GM18507 (cell line): ENCODE results near the gene ZDHHC9.
"Not testable (repeated sequence)": the region's sequence is repeated elsewhere in the genome, so short reads cannot be mapped to it uniquely, and the experiment has no call there.

ENCODE experiments used
- DNase-seq: peaks from one replicate; pipeline ENCODE4 v3.0.0; 2011; ENCODE audit warnings: low read depth; ENCODE audit not compliant: insufficient read length; ENCODE audit errors: extremely low spot score
- FAIRE-seq: peaks from 2 replicates; lab custom pipeline; 2011; peaks lifted over from hg19 to GRCh38; lab: Jason Lieb, UNC

Gene ZDHHC9

DNA sequence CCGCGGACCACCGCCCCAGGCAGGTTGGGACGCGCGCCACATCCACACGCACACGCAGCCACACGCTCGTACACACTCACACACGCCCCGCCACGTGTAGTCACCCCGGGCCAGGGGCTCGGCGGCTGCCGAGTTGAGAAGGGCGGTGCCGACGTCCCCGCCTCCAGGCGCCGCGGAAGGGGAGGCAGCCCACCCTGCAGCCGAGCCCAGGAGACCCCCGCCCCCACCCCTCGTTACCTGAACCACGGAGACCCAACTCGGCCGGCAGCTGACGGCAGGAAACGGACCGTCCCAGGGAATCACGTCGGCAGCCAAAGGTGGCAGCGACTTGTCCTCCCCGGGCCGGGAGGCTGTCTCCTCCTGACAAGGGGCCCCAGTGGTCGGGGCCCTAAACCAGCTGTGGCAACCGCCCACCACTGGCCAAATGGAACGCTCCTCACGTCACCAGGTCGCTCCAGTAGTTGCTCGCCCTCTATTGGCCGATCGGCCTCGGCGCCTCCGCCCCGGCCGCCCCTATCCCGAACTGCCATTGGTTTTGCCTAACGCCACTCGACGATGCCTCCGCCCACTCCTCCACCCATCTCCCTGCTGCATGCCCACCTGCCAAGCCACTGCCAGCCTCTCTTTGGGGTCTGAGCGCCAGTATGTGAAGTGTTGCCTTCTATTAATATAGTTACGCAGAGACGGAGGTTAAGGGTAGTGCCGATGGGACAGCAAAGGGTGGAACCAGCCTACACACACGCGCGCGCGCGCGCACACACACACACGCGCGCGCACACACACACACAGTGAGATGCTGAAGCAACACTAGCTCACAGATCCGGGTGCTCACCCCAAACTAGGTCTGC is at the start of gene ZDHHC9:
ZDHHC9 (minus strand) TSS at position 428 of the 848 bp plus-strand sequence. CDS start 1,941 bp downstream, outside the sequence.
- peak; percentile 61 for DNase-seq
- FAIRE-seq, result peak; percentile 97

DNA sequence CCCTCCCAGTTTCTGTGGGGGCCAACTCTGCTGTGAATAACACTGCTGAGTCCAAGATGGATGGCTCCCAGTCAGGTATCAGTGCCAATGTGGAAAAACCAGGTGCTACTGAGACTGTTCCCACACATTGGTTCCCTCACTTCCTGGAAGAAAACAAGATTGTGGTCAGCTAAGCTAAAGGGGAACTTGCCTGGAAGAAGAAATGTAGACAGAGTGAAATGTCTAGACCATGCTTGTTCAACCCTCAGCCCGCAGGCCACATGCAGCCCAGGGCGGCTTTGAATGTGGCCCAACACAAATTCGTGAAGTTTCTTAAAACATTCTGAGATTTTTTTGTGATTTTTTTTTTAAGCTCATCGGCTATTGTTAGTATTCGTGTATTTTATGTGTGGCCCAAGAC is 33.7 kb upstream of the ZDHHC9 start:
- FAIRE-seq (no peak), DNase-seq (no peak)

DNA sequence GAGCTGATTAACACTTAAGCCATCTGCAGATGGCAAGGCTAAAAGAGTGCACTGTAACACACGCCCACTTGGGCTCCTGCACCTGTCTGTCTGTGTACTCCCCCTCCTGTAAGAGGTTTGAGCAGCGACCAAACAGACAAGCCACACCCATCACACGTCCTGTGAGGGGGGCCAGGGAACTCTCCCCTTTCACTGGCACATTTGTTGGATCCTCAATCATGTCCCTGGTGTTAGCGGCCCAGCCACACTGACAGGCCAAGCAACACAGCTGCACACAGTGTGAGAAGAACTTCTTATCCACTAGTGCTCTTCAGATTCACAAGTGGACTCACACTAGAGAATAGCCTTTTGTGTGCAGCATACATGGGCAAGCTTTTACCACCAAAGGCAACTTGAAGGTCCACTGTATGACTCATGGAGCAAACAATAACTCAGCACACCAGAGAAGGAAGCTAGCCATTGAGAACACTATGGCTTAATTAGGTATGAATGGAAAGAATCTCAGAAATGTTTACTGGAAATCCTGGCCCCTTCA is 33.2 kb upstream of the ZDHHC9 start:
- no peak for FAIRE-seq
- no peak for DNase-seq

DNA sequence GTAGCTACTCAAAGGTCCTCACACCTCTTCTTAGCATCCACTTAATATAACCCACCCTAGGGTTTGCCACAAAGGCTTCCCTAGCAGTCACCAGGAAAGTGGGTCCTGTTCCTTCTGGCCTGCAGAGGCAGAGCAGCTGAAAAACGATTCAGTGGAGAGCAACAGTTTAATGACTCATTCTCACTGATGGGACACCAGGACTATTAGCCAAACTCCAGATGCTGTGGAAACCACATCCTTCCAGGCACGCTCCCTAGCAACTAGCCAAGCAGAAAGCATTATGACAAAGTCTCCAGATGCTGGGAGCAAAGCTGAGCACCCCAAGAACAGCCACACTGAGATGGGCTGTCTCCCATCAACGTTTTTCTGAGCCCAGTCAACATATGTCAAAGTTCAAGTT is 32.0 kb upstream of the ZDHHC9 start:
- DNase-seq, result no peak
- FAIRE-seq, result no peak

DNA sequence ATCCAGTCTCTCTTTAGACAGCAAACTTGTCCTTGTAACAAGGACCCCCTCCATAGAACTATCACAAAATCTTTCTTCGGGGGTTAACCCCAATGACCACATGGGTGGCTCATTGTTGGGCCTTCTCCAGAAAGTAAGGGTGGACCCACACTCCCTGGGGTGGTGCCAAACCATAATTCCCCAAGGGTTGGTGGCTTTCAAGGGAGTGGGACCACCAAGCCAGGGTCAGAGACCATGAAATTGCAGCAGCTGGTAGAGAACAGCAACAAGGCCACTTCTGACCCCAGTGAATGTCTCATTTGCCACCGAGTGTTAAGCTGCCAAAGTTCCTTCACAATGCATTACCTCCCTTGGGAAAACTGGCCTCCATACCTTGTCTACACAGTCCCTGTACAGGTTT is 28.8 kb upstream of the ZDHHC9 start:
- FAIRE-seq (no peak), DNase-seq (no peak)

DNA sequence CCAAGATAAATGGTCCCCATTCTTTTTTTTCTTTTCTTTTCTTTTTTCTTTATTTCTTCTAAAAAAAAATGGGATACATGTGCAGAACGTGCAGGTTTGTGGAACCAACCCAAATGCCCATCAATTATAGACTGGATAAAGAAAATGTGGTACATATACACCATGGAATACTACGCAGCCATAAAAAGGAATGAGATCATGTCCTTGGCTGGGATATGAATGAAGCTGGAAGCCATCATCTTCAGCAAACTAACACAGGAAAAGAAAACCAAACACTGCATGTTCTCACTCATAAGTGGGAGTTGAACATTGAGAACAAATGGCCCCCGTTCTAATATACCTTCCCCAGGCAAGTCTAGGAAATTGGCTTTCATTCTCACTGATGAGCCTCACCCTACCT is 22.6 kb upstream of the ZDHHC9 start:
- DNase-seq, FAIRE-seq: not testable (repeated sequence)

DNA sequence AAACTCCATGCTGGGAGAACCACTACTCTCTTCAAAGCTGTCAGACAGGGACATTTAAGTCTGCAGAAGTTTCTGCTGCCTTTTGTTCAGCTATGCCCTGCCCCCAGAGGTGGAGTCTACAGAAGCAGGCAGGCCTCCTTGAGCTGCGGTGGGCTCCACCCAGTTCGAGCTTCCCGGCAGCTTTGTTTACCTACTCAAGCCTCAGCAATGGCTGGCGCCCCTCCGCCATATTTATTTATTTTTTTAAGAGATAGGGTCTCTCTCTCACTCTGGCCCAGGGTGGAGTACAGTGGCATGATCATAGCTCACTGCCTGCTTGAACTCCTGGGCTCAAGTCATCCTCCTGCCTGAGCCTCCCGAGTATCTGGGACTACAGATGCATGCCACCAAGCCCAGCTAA is 15.4 kb upstream of the ZDHHC9 start:
- not testable (repeated sequence) for FAIRE-seq, DNase-seq

DNA sequence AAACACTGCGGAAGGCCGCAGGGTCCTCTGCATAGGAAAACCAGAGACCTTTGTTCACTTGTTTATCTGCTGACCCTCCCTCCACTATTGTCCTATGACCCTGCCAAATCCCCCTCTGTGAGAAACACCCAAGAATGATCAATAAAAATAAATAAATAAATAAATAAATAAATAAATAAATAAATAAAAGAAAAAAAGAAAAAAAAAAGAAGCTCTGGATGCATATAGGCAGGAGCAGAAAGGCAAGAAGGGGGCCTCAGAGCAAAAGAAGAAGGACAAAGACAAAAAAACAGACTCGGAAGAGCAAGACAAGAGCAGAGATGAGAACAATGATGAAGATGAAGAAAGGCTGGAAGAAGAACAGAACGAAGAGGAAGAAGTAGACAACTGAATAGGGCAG is 8.1 kb upstream of the ZDHHC9 start:
- DNase-seq, FAIRE-seq: not testable (repeated sequence)

DNA sequence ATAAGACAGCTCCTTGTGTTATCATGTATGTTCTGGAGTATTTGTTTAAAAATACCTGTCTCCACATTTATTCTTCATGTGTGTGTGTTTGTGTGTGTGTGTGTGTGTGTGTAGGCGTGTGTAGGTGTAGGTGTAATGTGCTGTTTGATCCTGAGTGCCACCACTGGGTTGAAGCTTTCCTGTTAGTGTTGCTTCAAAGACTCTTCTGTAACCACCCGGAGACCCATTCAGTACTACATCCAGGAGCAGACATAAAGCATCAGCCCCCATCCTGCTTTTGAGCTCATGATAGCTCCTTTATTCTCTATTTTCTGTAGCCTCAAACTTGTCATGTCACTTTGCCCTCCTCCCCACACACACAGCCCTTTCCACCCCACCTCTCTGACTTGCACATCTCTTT is 3.0 kb upstream of the ZDHHC9 start:
- no peak for DNase-seq
- no peak for FAIRE-seq

DNA sequence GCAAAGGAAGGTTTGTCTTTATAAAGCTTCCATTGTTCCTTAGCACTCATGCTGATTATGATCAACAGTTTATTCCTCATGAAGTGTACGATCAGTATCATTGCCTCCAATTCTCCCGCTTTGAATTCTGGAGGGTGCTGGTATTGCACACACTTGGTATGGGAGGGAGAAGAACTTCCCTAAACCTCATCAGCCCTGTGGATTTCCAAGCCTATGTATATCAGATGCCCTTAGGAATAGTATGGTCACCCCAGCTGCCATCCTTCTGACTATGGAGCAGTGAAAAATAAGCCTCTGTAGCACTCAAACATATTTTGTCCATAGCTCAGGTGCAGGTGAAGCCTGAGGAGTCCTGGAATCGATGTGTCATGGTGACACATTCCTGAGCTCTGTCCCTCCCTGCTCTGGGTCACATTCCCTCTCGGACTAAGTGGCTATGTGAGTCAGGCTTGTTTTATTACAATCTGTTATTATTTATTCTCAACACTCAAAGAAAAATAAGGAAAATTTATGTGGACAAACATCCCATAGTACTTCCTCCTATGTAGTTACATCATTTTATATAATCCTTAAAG is 2.0 kb upstream of the ZDHHC9 start:
- no peak for DNase-seq
- FAIRE-seq, result no peak

DNA sequence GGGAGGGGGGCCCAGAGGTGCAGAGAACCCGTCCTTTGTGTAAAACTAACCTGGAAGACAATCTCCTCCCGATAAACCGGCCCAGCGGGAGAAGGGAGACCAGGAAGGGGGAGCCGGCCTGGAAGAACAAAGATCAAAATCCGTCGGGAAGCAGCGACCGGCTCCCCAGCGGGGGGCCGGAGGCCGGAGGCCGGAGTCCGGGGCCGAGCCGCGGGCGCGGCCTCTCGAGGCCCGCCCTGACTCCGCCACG is 552 bp downstream of the ZDHHC9 start:
- FAIRE-seq (no peak), DNase-seq (no peak)

DNA sequence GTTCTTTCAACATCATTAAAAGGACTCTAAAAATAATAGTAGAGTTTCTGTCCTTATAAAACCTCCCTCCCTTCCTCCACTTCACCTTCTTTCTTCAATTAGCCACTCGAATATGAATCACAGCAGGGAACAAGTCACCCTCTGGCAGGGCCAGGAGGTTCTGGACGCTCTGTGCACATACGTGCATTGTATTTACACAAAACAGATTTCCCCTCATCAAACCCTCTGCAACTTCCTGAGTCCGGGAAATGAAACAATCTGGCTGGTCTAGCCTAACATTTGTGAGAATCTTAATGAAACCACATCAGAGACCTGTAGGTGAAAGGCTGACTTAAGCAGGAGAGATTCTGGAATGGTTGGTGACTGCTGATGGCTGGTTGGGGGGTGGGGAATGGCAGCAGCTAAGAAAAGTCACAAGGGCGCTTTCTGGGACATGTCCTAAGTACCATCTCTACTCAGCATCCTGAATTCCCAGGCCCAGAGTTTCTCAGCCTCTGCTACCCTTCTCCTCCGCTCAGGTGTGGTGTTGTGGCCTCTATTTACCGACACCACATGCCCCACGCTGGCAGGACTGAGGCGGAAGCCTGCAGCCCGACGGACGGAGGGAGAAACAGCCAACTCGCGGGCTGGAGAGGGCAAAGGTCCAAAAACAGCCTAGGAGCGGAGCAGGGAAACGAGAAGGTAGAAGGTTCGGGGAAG is 1.0 kb downstream of the ZDHHC9 start:
- DNase-seq, result no peak
- FAIRE-seq, result no peak

DNA sequence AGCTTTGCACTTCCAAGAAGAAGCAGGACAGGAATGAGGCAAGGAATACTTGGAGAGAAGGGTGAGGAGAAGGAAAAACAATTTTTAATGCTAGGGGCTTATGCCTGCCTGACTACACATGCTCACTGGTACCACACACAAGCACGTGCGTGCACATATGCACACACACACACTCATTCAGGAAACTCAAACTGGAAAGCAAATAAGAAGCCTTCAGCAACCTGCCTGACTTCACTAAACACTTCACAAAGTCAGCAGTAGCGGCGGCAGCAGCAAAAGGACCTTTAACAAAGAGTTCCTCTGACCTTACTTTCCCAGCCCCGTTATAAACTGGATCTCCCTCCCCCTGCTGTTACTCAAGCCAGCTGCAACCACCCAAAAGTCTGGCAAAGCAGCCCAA is 3.3 kb downstream of the ZDHHC9 start:
- no peak for FAIRE-seq

DNA sequence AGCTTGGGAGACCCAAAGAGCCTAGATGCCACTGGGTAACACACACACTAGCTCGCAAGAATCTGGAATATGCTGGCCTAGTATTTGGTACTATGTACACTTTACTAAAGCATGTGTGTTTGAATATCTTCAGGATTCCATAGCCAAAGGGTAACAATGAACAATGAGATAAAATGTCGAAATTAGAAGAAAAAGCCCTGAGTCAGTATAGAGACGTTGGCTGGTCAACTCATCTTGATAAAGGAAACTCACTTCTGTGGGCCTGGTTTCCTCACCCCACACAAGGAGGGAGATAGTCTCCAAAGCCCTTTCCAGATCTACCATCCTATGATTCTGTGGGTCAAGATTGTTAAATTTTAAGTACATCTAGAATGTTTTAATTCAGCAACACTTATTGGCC is 6.9 kb downstream of the ZDHHC9 start:
- FAIRE-seq (no peak), DNase-seq (no peak)

More for the DNA sequence above, 3.3 kb downstream of the ZDHHC9 start:
- no peak for DNase-seq

DNA sequence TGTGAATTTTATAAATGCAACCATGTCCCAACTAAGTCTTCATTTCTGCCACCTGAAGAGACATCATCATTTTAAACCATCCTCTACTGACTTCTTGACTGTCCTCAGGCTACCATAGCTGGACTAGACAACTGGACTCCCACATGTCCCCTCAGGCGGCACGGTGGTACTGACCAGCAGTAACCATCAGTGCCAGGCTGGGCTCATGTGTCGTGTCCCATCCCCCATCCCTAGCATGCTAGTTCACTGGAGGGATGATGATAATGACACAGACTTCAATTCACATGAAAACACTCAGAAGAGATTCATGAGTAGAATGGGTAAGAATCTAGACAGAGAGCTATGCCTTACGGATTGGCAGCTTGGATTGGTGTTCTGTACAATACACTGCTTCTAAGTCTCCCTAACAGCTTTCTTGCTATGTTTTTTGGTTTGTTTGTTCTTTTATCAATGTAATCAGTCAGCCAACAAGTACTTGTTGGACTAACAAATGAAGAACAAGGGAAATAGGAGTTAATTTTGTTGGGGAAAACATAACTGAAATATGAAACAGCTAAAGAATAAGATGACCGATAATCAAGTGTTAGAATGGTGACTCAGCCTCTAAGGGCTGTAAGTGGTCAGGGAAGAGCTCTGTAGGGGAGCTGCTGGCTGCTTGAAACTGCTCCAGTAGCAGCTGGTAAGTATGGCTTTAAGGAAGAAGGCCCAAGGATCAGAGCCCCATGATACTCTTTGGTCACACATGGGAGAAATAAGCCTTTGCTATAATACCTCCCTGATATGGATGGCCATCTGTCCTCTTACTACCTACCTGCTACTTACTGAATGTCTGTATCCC is 10.3 kb downstream of the ZDHHC9 start:
- DNase-seq (no peak), FAIRE-seq (no peak)

DNA sequence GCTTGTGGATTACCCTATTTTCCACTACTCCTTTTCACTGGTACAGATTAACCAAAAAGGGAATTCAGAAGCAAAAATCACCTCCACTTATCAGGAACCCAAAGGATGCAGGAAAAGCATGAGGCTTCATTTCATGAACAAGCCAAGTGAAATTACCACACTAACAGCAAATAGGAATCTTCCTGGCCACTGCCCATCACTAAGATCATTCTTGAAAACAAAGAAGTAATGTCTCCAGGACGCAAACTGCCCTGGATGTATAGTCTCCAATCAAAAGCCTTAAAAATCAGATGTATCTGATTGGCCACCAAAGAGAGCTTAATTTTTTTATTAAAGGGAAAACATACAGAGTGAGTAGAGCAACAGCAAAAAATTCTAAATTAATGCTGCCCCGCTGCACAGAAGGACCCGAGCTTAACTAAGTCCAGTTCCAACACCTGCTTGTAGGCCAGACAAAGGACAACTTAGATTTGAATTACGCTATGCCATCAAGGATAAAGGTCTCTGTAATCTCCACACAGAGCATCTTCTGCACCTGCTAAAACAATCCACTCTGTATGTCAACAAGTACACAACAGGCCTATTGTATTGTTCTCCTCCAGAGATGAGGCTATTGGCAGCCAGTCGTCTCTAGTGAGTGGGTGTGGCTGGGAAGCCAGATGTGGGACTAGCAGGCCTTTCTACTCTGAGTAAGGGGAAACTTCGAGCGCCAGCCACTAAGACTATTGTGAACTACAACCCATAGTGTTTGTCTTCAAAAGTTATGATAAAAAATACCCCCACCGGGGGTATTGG is 12.4 kb downstream of the ZDHHC9 start:
- DNase-seq (no peak), FAIRE-seq (no peak)

DNA sequence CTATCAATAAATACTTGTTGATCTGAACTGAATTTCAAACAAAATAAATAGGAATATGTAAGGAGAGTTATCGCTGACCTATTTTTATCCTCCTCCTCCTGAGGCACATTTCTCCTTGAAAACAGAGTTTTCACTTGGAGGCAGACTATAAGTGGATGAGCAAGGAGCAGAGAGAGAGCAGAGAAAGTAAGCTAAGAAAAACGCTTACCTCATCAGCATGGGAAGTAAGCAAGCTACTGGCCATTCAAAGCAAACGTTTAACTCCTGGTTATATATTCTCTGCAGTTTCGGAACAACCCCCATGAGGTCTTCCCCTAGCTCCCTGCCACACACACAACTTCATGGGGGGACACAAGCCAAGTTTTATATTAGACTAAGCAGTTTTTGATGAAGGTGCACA is 13.2 kb downstream of the ZDHHC9 start:
- no peak for DNase-seq
- no peak for FAIRE-seq

DNA sequence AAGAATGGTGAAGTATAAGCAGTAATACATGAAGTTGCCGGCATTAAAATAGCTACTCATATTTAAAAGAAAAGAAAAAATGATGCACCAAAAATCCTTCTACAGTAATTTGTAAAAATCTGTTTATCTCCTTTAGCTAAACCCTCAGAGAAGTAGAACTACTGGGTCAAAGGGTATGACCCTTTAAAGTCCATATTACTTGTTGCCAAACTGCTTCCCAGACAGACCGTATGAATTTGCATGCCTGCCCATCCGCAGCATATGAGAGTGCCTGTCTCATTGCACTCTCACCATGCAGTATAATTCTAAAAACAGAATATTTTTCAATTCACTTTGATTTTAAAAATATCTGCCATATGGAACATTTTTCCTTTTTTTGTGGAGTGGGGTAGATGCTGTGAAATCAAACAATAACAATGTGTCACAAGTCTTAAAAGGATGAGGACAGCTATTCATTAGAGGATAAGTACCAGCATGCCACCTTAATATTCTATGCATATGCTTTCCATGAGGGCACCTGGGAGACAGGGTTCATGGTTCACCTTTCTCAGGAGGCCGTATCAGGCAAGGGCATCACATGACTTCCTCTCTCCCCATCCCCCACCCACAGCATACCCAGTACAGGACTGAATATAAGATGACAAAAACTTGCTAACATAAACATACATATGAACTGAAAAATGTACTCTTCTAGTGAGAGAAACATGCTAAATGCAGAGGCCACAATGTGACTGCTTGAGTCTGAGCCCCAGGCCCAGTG is 17.8 kb downstream of the ZDHHC9 start:
- no peak for DNase-seq
- FAIRE-seq, result peak; percentile 18
